Umbilical cord (tissue), 2 donors: Measurements from ENCODE around the gene PDGFA. TPM values are rescaled to one million over a fixed set of nuclear protein-coding genes. Genes with fewer than 3 reads are reported as not detected.

ENCODE experiments used
- DNase-seq: peaks from one replicate; pipeline ENCODE4 v3.0.0-alpha.2; 2015; ENCODE audit warnings: low spot score
- total RNA-seq: library from RNA; depleted of rRNA; stranded (reverse); fragments of >200 nt; gene quantifications from one replicate; pipeline ENCODE4 v1.2.3, GENCODE V29; 2014; ENCODE audit warnings: low replicate concordance; ENCODE audit not compliant: insufficient read depth

The PDGFA gene
- total RNA-seq, 1 donor from 2014 or later: 120 TPM

GRCh38 chr7:491292-491957 lies 28.2 kb downstream of the PDGFA start:
- no peak for DNase-seq

GRCh38 chr7:490461-491291 lies 29.0 kb downstream of the PDGFA start:
- DNase-seq: no peak

GRCh38 chr7:489876-490275 lies 29.8 kb downstream of the PDGFA start:
- DNase-seq: no peak

GRCh38 chr7:486216-486743 lies 33.4 kb downstream of the PDGFA start:
- no peak for DNase-seq

GRCh38 chr7:485188-486081 lies 34.2 kb downstream of the PDGFA start:
- DNase-seq: peak; percentile 38

- DNase-seq: no peak
These were observed 35.1 kb downstream of the PDGFA start for GRCh38 chr7:484356-485101.

GRCh38 chr7:483656-484355 lies 35.8 kb downstream of the PDGFA start:
- DNase-seq: peak; percentile 45

GRCh38 chr7:482521-483083 lies 37.0 kb downstream of the PDGFA start:
- no peak for DNase-seq

GRCh38 chr7:481219-481930 lies 38.3 kb downstream of the PDGFA start:
- no peak for DNase-seq

- no peak for DNase-seq
These were observed 39.0 kb downstream of the PDGFA start for GRCh38 chr7:480531-481218.

- no peak for DNase-seq
These were observed 39.6 kb downstream of the PDGFA start for GRCh38 chr7:479948-480499.

GRCh38 chr7:479115-479947 lies 40.3 kb downstream of the PDGFA start:
- DNase-seq: no peak

- DNase-seq: no peak
These were observed 41.9 kb downstream of the PDGFA start for GRCh38 chr7:477626-478220.

- no peak for DNase-seq
These were observed 42.8 kb downstream of the PDGFA start for GRCh38 chr7:476736-477360.

- no peak for DNase-seq
These were observed 43.6 kb downstream of the PDGFA start for GRCh38 chr7:475951-476441.

- no peak for DNase-seq
These were observed 44.3 kb downstream of the PDGFA start for GRCh38 chr7:475425-475728.
